Loucy (cell line): ENCODE results near the gene CRB2.

Source experiments
- H2AFZ ChIP-seq: fragments of 200-600 bp; sonication (generic); 2 replicates; pipeline ENCODE4 v1.6.0; 2016; ENCODE audit warnings: antibody characterized with exemption, mild to moderate bottlenecking, low read length, moderate library complexity
- H3F3A ChIP-seq: fragments of 200-600 bp; 2 replicates; pipeline ENCODE4 v1.6.0; 2016; ENCODE audit warnings: antibody characterized with exemption, low read depth, mild to moderate bottlenecking
- H3K27me3 ChIP-seq: fragments of 200-600 bp; sonication (generic); 2 replicates; pipeline ENCODE4 v1.6.1; 2014; ENCODE audit warnings: low read length, mild to moderate bottlenecking; ENCODE audit not compliant: insufficient read depth, poor library complexity, severe bottlenecking
- H3K36me3 ChIP-seq: fragments of 200-600 bp; sonication (generic); 2 replicates; pipeline ENCODE4 v1.6.1; 2016; ENCODE audit warnings: low read length; ENCODE audit not compliant: insufficient read depth
- H3K4me1 ChIP-seq: fragments of 200-600 bp; sonication (generic); 2 replicates; pipeline ENCODE4 v1.5.1; 2014; ENCODE audit warnings: low read length, mild to moderate bottlenecking; ENCODE audit not compliant: insufficient read depth, poor library complexity, severe bottlenecking
- H3K4me2 ChIP-seq: fragments of 200-600 bp; sonication (generic); 2 replicates; pipeline ENCODE4 v1.6.0; 2014; ENCODE audit warnings: antibody characterized with exemption, low read length, low read depth, mild to moderate bottlenecking; ENCODE audit not compliant: poor library complexity, severe bottlenecking
- H3K4me3 ChIP-seq: fragments of 200-600 bp; sonication (generic); 2 replicates; pipeline ENCODE4 v1.5.1; 2014; ENCODE audit warnings: low read length, mild to moderate bottlenecking, mixed read lengths; ENCODE audit not compliant: poor library complexity, severe bottlenecking
- H3K79me2 ChIP-seq: fragments of 200-600 bp; sonication (generic); 2 replicates; pipeline ENCODE4 v1.6.1; 2014; ENCODE audit warnings: low read length; ENCODE audit not compliant: insufficient read depth
- H3K9ac ChIP-seq: fragments of 200-600 bp; sonication (generic); 2 replicates; pipeline ENCODE4 v1.6.0; 2014; ENCODE audit warnings: mild to moderate bottlenecking, low read depth, low read length, moderate library complexity; ENCODE audit not compliant: poor library complexity, severe bottlenecking
- H3K9me2 ChIP-seq: fragments of 200-600 bp; sonication (generic); replicated peaks from 2 replicates; pipeline ENCODE4 v1.6.1; 2016; ENCODE audit warnings: low read depth, low read length, mixed read lengths
- H3K9me3 ChIP-seq: fragments of 200-600 bp; sonication (generic); 2 replicates; pipeline ENCODE4 v1.6.1; 2014; ENCODE audit warnings: mild to moderate bottlenecking, antibody characterized with exemption, low read length, low read depth; ENCODE audit not compliant: insufficient read depth
- H4K20me1 ChIP-seq: fragments of 200-600 bp; sonication (generic); 2 replicates; pipeline ENCODE4 v1.6.0; 2014; ENCODE audit warnings: antibody characterized with exemption, low read length, mild to moderate bottlenecking; ENCODE audit not compliant: insufficient read depth, poor library complexity, severe bottlenecking
- EZH2phosphoT487 ChIP-seq: fragments of 200-600 bp; IDR thresholded peaks from 2 replicates; pipeline ENCODE4 v1.6.1; 2018; ENCODE audit warnings: antibody characterized with exemption, mild to moderate bottlenecking, moderate library complexity, borderline replicate concordance
- TF ChIP-seq, protein P1 (sequence below): fragments of 200-600 bp; sonication (generic); conservative IDR thresholded peaks from 2 replicates; pipeline ENCODE4 v1.5.1; 2014; ENCODE audit warnings: mild to moderate bottlenecking, antibody characterized with exemption, low read length

The CRB2 gene

DNA sequence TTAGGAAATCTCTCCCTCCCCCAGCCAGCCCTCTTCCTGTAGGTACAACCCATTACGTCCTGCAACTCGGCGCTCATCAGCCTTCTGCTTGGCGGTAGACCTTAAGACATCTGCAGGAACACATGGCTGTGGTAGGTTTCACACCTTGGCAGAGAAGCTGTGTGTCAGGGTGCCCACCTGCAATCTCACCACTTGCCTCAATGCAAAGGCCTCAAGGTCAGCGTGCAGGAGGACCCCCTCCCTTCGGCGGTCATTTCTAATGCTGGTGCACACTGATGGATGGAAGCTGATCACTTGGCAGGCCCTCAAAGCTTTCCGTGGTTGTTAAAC, 67.3 kb downstream of the CRB2 start:
- TF ChIP-seq, protein P1, sequence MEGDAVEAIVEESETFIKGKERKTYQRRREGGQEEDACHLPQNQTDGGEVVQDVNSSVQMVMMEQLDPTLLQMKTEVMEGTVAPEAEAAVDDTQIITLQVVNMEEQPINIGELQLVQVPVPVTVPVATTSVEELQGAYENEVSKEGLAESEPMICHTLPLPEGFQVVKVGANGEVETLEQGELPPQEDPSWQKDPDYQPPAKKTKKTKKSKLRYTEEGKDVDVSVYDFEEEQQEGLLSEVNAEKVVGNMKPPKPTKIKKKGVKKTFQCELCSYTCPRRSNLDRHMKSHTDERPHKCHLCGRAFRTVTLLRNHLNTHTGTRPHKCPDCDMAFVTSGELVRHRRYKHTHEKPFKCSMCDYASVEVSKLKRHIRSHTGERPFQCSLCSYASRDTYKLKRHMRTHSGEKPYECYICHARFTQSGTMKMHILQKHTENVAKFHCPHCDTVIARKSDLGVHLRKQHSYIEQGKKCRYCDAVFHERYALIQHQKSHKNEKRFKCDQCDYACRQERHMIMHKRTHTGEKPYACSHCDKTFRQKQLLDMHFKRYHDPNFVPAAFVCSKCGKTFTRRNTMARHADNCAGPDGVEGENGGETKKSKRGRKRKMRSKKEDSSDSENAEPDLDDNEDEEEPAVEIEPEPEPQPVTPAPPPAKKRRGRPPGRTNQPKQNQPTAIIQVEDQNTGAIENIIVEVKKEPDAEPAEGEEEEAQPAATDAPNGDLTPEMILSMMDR, result no peak
- TF ChIP-seq EZH2phosphoT487, result no peak
- H3K4me2 ChIP-seq, result no peak overlapping the region

DNA sequence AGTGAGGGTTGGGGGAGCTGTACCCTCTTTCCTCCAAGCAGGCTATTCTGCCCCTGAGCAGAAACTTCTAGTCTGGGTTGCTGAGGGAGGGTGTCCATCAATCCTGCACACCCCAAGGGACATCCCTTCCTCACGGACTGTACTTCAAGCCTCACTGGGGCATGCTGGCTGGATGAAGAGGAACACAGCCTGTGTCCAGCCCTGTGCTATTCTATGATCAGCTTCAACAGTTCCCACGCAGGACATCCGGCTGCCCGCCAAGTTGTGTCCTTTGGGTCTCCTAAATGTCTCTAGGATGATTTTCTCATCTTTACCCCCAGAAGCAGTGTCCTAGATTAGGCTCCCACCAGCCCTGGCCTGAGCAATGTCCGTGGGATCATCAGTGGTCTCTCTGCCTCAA, 68.1 kb downstream of the CRB2 start:
- Histone ChIP-seq H3K4me2 (no peak overlapping the region), H3K9ac (no peak overlapping the region), H3K4me3 (no peak overlapping the region), H3K9me2 (no peaks in the 10 kb centered on the region), H3K36me3 (no peaks in the 10 kb centered on the region), H3K27me3 (no peaks in the 10 kb centered on the region), H4K20me1 (no peaks in the 10 kb centered on the region), H3K9me3 (no peaks in the 10 kb centered on the region), H3K4me1 (no peaks in the 10 kb centered on the region), H3F3A (no peaks in the 10 kb centered on the region), H3K79me2 (no peaks in the 10 kb centered on the region), H2AFZ (no peak overlapping the region)
- TF ChIP-seq, protein P1, result no peak
- TF ChIP-seq EZH2phosphoT487, result no peak

More for the DNA sequence above, 67.3 kb downstream of the CRB2 start:
- H3K9me2 ChIP-seq, result no peaks in the 10 kb centered on the region
- H3K27me3 ChIP-seq, result no peaks in the 10 kb centered on the region
- no peaks in the 10 kb centered on the region for H4K20me1 ChIP-seq
- no peaks in the 10 kb centered on the region for H3K36me3 ChIP-seq
- H3K4me3 ChIP-seq, result no peak overlapping the region
- H3K9ac ChIP-seq, result no peak overlapping the region
- H2AFZ ChIP-seq, result no peak overlapping the region
- no peaks in the 10 kb centered on the region for H3K79me2 ChIP-seq
- H3F3A ChIP-seq, result no peaks in the 10 kb centered on the region
- no peaks in the 10 kb centered on the region for H3K9me3 ChIP-seq
- no peaks in the 10 kb centered on the region for H3K4me1 ChIP-seq

DNA sequence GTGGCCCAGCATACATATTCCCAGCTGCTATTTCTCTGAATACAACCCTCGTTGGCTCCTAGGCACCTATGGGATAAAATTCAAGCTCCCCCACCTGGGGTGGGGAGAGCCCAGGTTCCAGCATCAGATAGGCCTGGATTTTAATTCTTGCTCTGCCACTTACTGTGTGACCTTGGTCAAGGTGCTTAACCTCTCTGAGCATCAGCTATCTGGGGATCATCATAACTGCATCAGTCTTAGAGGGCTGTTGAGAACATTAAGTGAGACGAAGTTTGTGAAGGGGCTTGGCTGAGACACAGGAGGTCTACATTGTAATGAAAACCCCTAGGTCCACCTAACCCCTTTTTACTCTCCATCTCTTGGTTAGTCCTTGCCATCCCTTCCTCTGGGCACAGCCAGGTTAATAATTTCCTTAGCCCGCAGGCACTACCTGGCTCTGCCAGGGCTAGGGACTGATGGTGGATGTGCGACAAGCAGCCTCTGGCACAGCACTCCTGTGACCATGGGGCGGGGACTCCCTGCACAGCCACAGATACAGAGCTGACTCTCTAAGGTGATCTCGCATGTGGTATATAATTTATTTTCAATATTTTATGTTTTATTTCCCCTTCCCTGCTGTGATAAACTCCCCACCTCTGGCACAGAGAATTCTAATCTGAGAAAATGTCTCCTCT, 68.7 kb downstream of the CRB2 start:
- TF ChIP-seq EZH2phosphoT487, result no peak
- TF ChIP-seq, protein P1, result no peak
- Histone ChIP-seq H3K9me3 (no peaks in the 10 kb centered on the region), H3K9me2 (no peaks in the 10 kb centered on the region), H3K4me2 (no peak overlapping the region), H3K4me3 (no peak overlapping the region), H3K9ac (no peak overlapping the region), H3K4me1 (no peaks in the 10 kb centered on the region), H3F3A (no peaks in the 10 kb centered on the region), H3K27me3 (no peaks in the 10 kb centered on the region), H3K36me3 (no peaks in the 10 kb centered on the region), H4K20me1 (no peaks in the 10 kb centered on the region), H2AFZ (no peak overlapping the region), H3K79me2 (no peaks in the 10 kb centered on the region)
